ENCODE results near the gene SLC25A1.

DNA sequence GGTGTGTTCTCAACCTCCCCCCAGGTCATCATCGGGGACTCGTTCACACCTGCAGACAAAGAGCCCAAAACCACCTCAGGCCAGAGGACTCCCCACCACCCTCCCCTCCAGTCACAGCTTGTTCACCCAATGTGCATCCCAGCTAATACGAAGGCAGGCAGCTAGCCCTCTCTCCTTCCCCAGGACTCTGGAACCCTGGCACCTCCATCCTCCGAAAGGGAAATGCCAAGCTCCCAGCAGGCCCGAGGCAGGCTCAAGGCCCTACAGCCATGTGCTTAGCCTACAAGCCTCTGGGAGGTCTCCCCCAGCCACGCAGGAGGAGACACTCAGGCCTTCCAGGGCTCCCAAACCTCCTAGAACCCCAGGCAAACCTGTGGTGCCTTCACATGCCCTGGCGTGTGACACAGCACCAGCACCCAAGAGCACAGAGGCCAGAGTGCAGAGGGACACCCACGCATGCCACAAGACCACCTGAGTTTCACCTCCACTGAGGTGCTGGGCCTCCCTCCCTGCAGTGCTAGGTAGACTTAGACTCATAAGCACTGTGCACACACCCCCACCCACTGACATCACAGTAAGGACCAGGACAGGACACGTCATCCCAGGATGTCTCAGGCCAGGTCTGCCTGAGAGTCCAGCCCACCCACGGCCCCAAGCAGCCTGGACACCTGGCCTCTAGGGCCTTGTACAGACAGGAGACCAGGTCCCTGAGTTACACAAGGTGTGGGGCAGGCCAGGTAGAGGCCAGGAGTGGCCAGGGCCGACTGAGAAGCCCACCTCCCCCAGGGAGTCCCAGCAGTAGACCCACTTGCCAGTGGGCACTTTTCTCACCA, 40.9 kb downstream of the SLC25A1 start:
- TF ChIP-seq CTCF (IDR thresholded peaks at IDR 0.05; ENCODE audit: low read depth, low read length) (no peak), EZH2phosphoT487 (IDR thresholded peaks at IDR 0.05; ENCODE audit: low read depth) (no peak)
